GM12878 (cell line): ENCODE measurements around the gene ULBP3.

Experiments
- CBX5 ChIP-seq: sonication (generic); IDR thresholded peaks from 2 replicates; pipeline ENCODE4 v1.6.1; 2016; ENCODE audit warnings: low read depth, moderate library complexity, mild to moderate bottlenecking, inconsistent platforms
- CREB1 ChIP-seq: IDR thresholded peaks from 2 replicates; pipeline ENCODE4 v1.6.1; 2012; ENCODE audit warnings: low read depth, mild to moderate bottlenecking, inconsistent platforms
- CTCF ChIP-seq, 3 experiments: IDR thresholded peaks in 2 of 3; conservative IDR thresholded peaks in 1 of 3; 2 replicates each; pipeline ENCODE4 v1.5.1; 2011; ENCODE audit warnings: low read depth in 3 of 3, low read length in 3 of 3, mild to moderate bottlenecking in 3 of 3, control low read depth in 2 of 3, moderate library complexity in 2 of 3, inconsistent platforms in 1 of 3, mixed read lengths in 1 of 3; ENCODE audit not compliant: control insufficient read depth in 2 of 3, insufficient read depth in 1 of 3; ENCODE audit errors: extremely low read depth in 1 of 3
- HCFC1 ChIP-seq: fragments of 150-350 bp; IDR thresholded peaks from 2 replicates; pipeline ENCODE4 v1.6.1; 2014; ENCODE audit warnings: low read length
- HDGF ChIP-seq: fragments of 450-650 bp; IDR thresholded peaks from 2 replicates; pipeline ENCODE4 v1.6.1; 2016; ENCODE audit warnings: antibody characterized with exemption
- KDM1A ChIP-seq: fragments of 200-600 bp; sonication (generic); IDR thresholded peaks from 2 replicates; pipeline ENCODE4 v1.6.1; 2016; ENCODE audit warnings: borderline replicate concordance
- MTA2 ChIP-seq: fragments of 450-650 bp; IDR thresholded peaks from 2 replicates; pipeline ENCODE4 v1.6.1; 2016; ENCODE audit warnings: low read depth, mild to moderate bottlenecking, moderate library complexity
- MXI1 ChIP-seq: fragments of 150-350 bp; IDR thresholded peaks from 2 replicates; pipeline ENCODE4 v1.6.1; 2011; ENCODE audit warnings: low read depth, mild to moderate bottlenecking, inconsistent platforms, low read length, improper control_type of control experiment
- POLR2A ChIP-seq: IDR thresholded peaks from 2 replicates; pipeline ENCODE4 v1.6.1; 2011; ENCODE audit warnings: low read depth, mild to moderate bottlenecking, low read length
- POLR2AphosphoS5 ChIP-seq: IDR thresholded peaks from 2 replicates; pipeline ENCODE4 v1.6.1; 2011; ENCODE audit warnings: mild to moderate bottlenecking, low read length, inconsistent platforms
- RAD21 ChIP-seq: IDR thresholded peaks from 2 replicates; pipeline ENCODE4 v1.6.1; 2011; ENCODE audit warnings: mild to moderate bottlenecking, low read depth, low read length, moderate library complexity; ENCODE audit not compliant: insufficient read depth
- REST ChIP-seq: IDR thresholded peaks from 2 replicates; pipeline ENCODE4 v1.6.1; 2012; ENCODE audit warnings: mild to moderate bottlenecking, low read depth, low read length
- SP1 ChIP-seq: IDR thresholded peaks from one replicate; pipeline ENCODE4 v1.6.1; 2011; ENCODE audit warnings: low read depth, low read length
- SUZ12 ChIP-seq: fragments of 200-600 bp; sonication (generic); IDR thresholded peaks from one replicate; pipeline ENCODE4 v1.6.1; 2018; ENCODE audit warnings: antibody characterized with exemption, mild to moderate bottlenecking; ENCODE audit not compliant: unreplicated experiment

- TF ChIP-seq RAD21 = no peak
- no peak for TF ChIP-seq MTA2
- TF ChIP-seq MXI1 = no peak
- no peak for TF ChIP-seq SUZ12
- no peak for TF ChIP-seq POLR2A
- no peak for TF ChIP-seq KDM1A
- TF ChIP-seq CTCF (IDR thresholded peaks at IDR 0.05 in 2 of 3, conservative IDR thresholded peaks at IDR 0.05 in 1 of 3; ENCODE audit: control insufficient read depth in 2 of 3, extremely low read depth in 1 of 3, insufficient read depth in 1 of 3, low read depth in 3 of 3, low read length in 3 of 3) = no peak
- TF ChIP-seq REST = no peak
- no peak for TF ChIP-seq POLR2AphosphoS5
- TF ChIP-seq CBX5 = no peak
- no peak for TF ChIP-seq CREB1
- no peak for TF ChIP-seq SP1
- TF ChIP-seq HCFC1 = no peak
- TF ChIP-seq HDGF = no peak
Observed at GRCh38 chr6:150083839-150084238, 14.9 kb upstream of the ULBP3 start.
